Neural cell (in vitro differentiated cells): ENCODE results near the gene MYRF. TPM values are rescaled to one million over a fixed set of nuclear protein-coding genes. Genes with fewer than 3 reads are reported as not detected.

Source experiments
- H2AFZ ChIP-seq: fragments of 200-600, 300-800 bp; sonication (generic), shearing (Covaris generic); 2 replicates; pipeline ENCODE4 v1.6.0; 2014; ENCODE audit warnings: low read depth, mild to moderate bottlenecking, antibody characterized with exemption, low read length, moderate library complexity
- H3F3A ChIP-seq: fragments of 200-600 bp; shearing (Covaris generic); 2 replicates; pipeline ENCODE4 v1.6.1; 2016; ENCODE audit warnings: mild to moderate bottlenecking, moderate library complexity, mixed read lengths, antibody characterized with exemption, low read length; ENCODE audit not compliant: insufficient read depth, poor library complexity, severe bottlenecking
- H3K27ac ChIP-seq: fragments of 200-600, 300-800 bp; sonication (generic), shearing (Covaris generic); 2 replicates; pipeline ENCODE4 v1.5.1; 2014; ENCODE audit warnings: mild to moderate bottlenecking, low read length, moderate library complexity
- H3K27me3 ChIP-seq: fragments of 300-800, 200-600 bp; sonication (generic), shearing (Covaris generic); 2 replicates; pipeline ENCODE4 v1.6.0; 2014; ENCODE audit warnings: mild to moderate bottlenecking, low read depth, low read length, moderate library complexity; ENCODE audit not compliant: insufficient read depth
- H3K36me3 ChIP-seq: fragments of 300-800, 200-600 bp; sonication (generic), shearing (Covaris generic); 2 replicates; pipeline ENCODE4 v1.5.1; 2014; ENCODE audit warnings: mild to moderate bottlenecking, antibody characterized with exemption, low read length, moderate library complexity; ENCODE audit not compliant: insufficient read depth
- H3K4me2 ChIP-seq: fragments of 300-800, 200-600 bp; sonication (generic), shearing (Covaris generic); 2 replicates; pipeline ENCODE4 v1.6.0; 2014; ENCODE audit warnings: mild to moderate bottlenecking, low read length
- H3K4me3 ChIP-seq: fragments of 300-800, 200-600 bp; sonication (generic), shearing (Covaris generic); 2 replicates; pipeline ENCODE4 v1.5.1; 2014; ENCODE audit warnings: mild to moderate bottlenecking, low read length, moderate library complexity
- H3K79me2 ChIP-seq: fragments of 200-600 bp; shearing (Covaris generic); replicated peaks from 2 replicates; pipeline ENCODE4 v1.6.0; 2014; ENCODE audit warnings: mild to moderate bottlenecking, low read length, moderate library complexity; ENCODE audit not compliant: insufficient read depth
- H3K9ac ChIP-seq: fragments of 300-800, 200-600 bp; sonication (generic), shearing (Covaris generic); 2 replicates; pipeline ENCODE4 v1.6.1; 2016; ENCODE audit warnings: mild to moderate bottlenecking, low read length, mixed read lengths
- H3K9me2 ChIP-seq: fragments of 200-600 bp; shearing (Covaris generic); 2 replicates; pipeline ENCODE4 v1.6.1; 2016; ENCODE audit warnings: mild to moderate bottlenecking, low read length, mixed read lengths; ENCODE audit not compliant: insufficient read depth
- H3K9me3 ChIP-seq: fragments of 200-600, 300-800 bp; sonication (generic), shearing (Covaris generic); 2 replicates; pipeline ENCODE4 v1.6.1; 2016; ENCODE audit warnings: mild to moderate bottlenecking, mixed run types, low read length, moderate library complexity, mixed read lengths
- H4K20me1 ChIP-seq: fragments of 200-600 bp; shearing (Covaris generic); 2 replicates; pipeline ENCODE4 v1.6.1; 2016; ENCODE audit warnings: mild to moderate bottlenecking, mixed run types; ENCODE audit not compliant: insufficient read depth
- CTCF ChIP-seq: fragments of 450-650 bp; IDR thresholded peaks from 2 replicates; pipeline ENCODE4 v1.5.1; 2014; ENCODE audit warnings: antibody characterized with exemption, mild to moderate bottlenecking, moderate library complexity; ENCODE audit not compliant: poor library complexity, severe bottlenecking
- EP300 ChIP-seq: fragments of 450-650 bp; conservative IDR thresholded peaks from 2 replicates; pipeline ENCODE4 v1.6.1; 2014; ENCODE audit warnings: antibody characterized with exemption, mild to moderate bottlenecking, moderate library complexity; ENCODE audit not compliant: poor library complexity, severe bottlenecking
- EZH2 ChIP-seq: fragments of 200-600, 300-800 bp; shearing (Covaris generic), sonication (generic); IDR thresholded peaks from 2 replicates; pipeline ENCODE4 v1.6.1; 2014; ENCODE audit warnings: antibody characterized with exemption, low read length, borderline replicate concordance, mild to moderate bottlenecking; ENCODE audit not compliant: insufficient read depth, poor library complexity, severe bottlenecking
- MXI1 ChIP-seq: fragments of 450-650 bp; conservative IDR thresholded peaks from 2 replicates; pipeline ENCODE4 v1.6.1; 2014; ENCODE audit warnings: antibody characterized with exemption, mild to moderate bottlenecking; ENCODE audit not compliant: poor library complexity, severe bottlenecking
- POLR2AphosphoS5 ChIP-seq: IDR thresholded peaks from 2 replicates; pipeline ENCODE4 v1.6.1; 2012
- RAD21 ChIP-seq: fragments of 450-650 bp; conservative IDR thresholded peaks from 2 replicates; pipeline ENCODE4 v1.6.1; 2014; ENCODE audit warnings: antibody characterized with exemption, mild to moderate bottlenecking, moderate library complexity
- SMC3 ChIP-seq: fragments of 450-650 bp; conservative IDR thresholded peaks from 2 replicates; pipeline ENCODE4 v1.6.1; 2014; ENCODE audit warnings: antibody characterized with exemption, mild to moderate bottlenecking, moderate library complexity; ENCODE audit not compliant: poor library complexity
- TAF1 ChIP-seq: IDR thresholded peaks from 2 replicates; pipeline ENCODE4 v1.6.1; 2012; ENCODE audit warnings: low read depth
- polyA plus RNA-seq: library from polyadenylated mRNA; depleted of rRNA; stranded (reverse); fragments of >200 nt; gene quantifications from 2 replicates; pipeline ENCODE4 v1.2.3, GENCODE V29; 2014
- TF ChIP-seq, protein P1 (sequence below): IDR thresholded peaks from 2 replicates; pipeline ENCODE4 v1.6.1; 2012; ENCODE audit warnings: borderline replicate concordance

Gene MYRF
- polyA plus RNA-seq, 1 donor from 2014 or later: 0.16 TPM

GRCh38 chr11:61712314-61712713 is 40.1 kb upstream of the MYRF start (continued):
- TF ChIP-seq EP300: no peak
- TF ChIP-seq TAF1: no peak

DNA sequence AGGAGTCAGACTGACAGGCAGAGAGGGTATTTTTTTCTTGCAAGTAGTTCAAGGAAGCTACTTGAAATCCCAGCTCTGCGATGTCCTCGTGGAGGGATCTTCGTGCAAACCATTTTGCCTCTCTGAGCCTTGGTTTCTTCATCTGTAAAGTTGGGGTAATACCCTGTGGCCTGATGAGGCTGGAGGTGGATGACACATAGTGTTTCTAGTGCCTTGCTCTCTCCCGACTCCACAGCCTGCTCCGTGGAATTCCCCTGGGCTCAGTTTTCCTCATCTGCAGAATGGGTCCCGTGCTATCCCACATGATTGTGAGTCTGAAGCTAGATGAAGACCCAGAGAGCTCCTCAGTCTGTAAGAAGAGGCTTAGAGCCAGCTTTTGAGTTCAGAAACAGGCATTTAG is 39.6 kb upstream of the MYRF start:
- Histone ChIP-seq H3K4me2 (no peak overlapping the region), H3K9ac (no peak overlapping the region), H3K9me3 (no peaks in the 10 kb centered on the region), H4K20me1 (no peaks in the 10 kb centered on the region), H3K9me2 (no peaks in the 10 kb centered on the region), H3K4me3 (no peak overlapping the region), H2AFZ (no peak overlapping the region), H3F3A (no peaks in the 10 kb centered on the region), H3K27me3 (no peaks in the 10 kb centered on the region), H3K27ac (no peak overlapping the region), H3K36me3 (no peaks in the 10 kb centered on the region), H3K79me2 (no peaks in the 10 kb centered on the region)
- TF ChIP-seq CTCF (no peak), EZH2 (no peak), RAD21 (no peak), TAF1 (no peak), MXI1 (no peak), POLR2AphosphoS5 (no peak)
- TF ChIP-seq, protein P1, sequence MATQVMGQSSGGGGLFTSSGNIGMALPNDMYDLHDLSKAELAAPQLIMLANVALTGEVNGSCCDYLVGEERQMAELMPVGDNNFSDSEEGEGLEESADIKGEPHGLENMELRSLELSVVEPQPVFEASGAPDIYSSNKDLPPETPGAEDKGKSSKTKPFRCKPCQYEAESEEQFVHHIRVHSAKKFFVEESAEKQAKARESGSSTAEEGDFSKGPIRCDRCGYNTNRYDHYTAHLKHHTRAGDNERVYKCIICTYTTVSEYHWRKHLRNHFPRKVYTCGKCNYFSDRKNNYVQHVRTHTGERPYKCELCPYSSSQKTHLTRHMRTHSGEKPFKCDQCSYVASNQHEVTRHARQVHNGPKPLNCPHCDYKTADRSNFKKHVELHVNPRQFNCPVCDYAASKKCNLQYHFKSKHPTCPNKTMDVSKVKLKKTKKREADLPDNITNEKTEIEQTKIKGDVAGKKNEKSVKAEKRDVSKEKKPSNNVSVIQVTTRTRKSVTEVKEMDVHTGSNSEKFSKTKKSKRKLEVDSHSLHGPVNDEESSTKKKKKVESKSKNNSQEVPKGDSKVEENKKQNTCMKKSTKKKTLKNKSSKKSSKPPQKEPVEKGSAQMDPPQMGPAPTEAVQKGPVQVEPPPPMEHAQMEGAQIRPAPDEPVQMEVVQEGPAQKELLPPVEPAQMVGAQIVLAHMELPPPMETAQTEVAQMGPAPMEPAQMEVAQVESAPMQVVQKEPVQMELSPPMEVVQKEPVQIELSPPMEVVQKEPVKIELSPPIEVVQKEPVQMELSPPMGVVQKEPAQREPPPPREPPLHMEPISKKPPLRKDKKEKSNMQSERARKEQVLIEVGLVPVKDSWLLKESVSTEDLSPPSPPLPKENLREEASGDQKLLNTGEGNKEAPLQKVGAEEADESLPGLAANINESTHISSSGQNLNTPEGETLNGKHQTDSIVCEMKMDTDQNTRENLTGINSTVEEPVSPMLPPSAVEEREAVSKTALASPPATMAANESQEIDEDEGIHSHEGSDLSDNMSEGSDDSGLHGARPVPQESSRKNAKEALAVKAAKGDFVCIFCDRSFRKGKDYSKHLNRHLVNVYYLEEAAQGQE: no peak

- H3K36me3 ChIP-seq: no peaks in the 10 kb centered on the region
- no peaks in the 10 kb centered on the region for H3K27me3 ChIP-seq
- H3K79me2 ChIP-seq: no peaks in the 10 kb centered on the region
- no peak overlapping the region for H3K9ac ChIP-seq
- no peak overlapping the region for H3K27ac ChIP-seq
- TF ChIP-seq EZH2: no peak
- TF ChIP-seq CTCF: no peak
- TF ChIP-seq, protein P1: no peak
- no peak for TF ChIP-seq POLR2AphosphoS5
- TF ChIP-seq EP300: no peak
- no peak for TF ChIP-seq MXI1
- TF ChIP-seq RAD21: no peak
- TF ChIP-seq TAF1: no peak
- TF ChIP-seq SMC3: no peak
- H3K9me2 ChIP-seq: no peaks in the 10 kb centered on the region
- no peaks in the 10 kb centered on the region for H3K9me3 ChIP-seq
- no peaks in the 10 kb centered on the region for H3F3A ChIP-seq
- H3K4me3 ChIP-seq: no peak overlapping the region
- H3K4me2 ChIP-seq: no peak overlapping the region
- H4K20me1 ChIP-seq: no peaks in the 10 kb centered on the region
- H2AFZ ChIP-seq: no peak overlapping the region
These were observed 39.0 kb upstream of the MYRF start for GRCh38 chr11:61713464-61713863.
